CD4-positive, alpha-beta memory T cell (primary cell): ENCODE measurements around the gene FDPS. TPM values are rescaled to one million over a fixed set of nuclear protein-coding genes. Genes with fewer than 3 reads are reported as not detected.

Experiments
- CTCF ChIA-PET: fragments of 350-600 bp; sonication (Branson Sonifier 250); formaldehyde crosslinking; loops from one replicate; lab custom pipeline; 2021; ENCODE audit warnings: inconsistent platforms; ENCODE audit not compliant: partially characterized antibody; lab: Charles Lee
- POLR2A ChIA-PET: fragments of 350-600 bp; sonication (Branson Sonifier 250); formaldehyde crosslinking; loops from one replicate; lab custom pipeline; 2021; ENCODE audit not compliant: partially characterized antibody; lab: Charles Lee
- DNase-seq, 5 donors: peaks; one replicate each; pipeline versions ENCODE4 v3.0.0 to v3.0.0-alpha.2; 2020 to 2022; ENCODE audit warnings: mixed read lengths in 1 of 5
- H3K27ac ChIP-seq: one replicate; pipeline ENCODE4 v1.7.0; 2013; ENCODE audit warnings: low read depth, low read length
- H3K27me3 ChIP-seq: 2 replicates; pipeline ENCODE4 v1.7.0; 2013; ENCODE audit warnings: mild to moderate bottlenecking, low read length, moderate library complexity; ENCODE audit not compliant: insufficient read depth
- H3K36me3 ChIP-seq: 2 replicates; pipeline ENCODE4 v1.7.0; 2013; ENCODE audit warnings: mild to moderate bottlenecking, low read length, moderate library complexity; ENCODE audit not compliant: insufficient read depth
- H3K4me1 ChIP-seq: 2 replicates; pipeline ENCODE4 v1.7.0; 2013; ENCODE audit warnings: mild to moderate bottlenecking, low read length, moderate library complexity; ENCODE audit not compliant: insufficient read depth
- H3K4me3 ChIP-seq, 2 donors: one replicate each; pipeline ENCODE4 v1.7.0; 2013; ENCODE audit warnings: low read length in 2 of 2, mild to moderate bottlenecking in 1 of 2
- H3K9me3 ChIP-seq, 2 donors: one replicate each; pipeline ENCODE4 v1.7.0; 2013; ENCODE audit warnings: low read length in 2 of 2, control low read depth in 1 of 2; ENCODE audit not compliant: control insufficient read depth in 1 of 2
- H3K27ac Mint-ChIP-seq, 7 donors: one replicate each; pipeline ENCODE4 v1.8.0; 2020 to 2021; ENCODE audit warnings: mixed read lengths in 7 of 7, mild to moderate bottlenecking in 6 of 7, inconsistent platforms in 3 of 7, moderate library complexity in 3 of 7
- H3K27me3 Mint-ChIP-seq, 2 donors: one replicate each; pipeline ENCODE4 v1.8.0; 2020 to 2021; ENCODE audit warnings: mixed read lengths in 2 of 2
- H3K36me3 Mint-ChIP-seq, 2 donors: one replicate each; pipeline ENCODE4 v1.8.0; 2020 to 2021; ENCODE audit warnings: mixed read lengths in 2 of 2, inconsistent platforms in 1 of 2, mild to moderate bottlenecking in 1 of 2
- H3K4me1 Mint-ChIP-seq, 4 donors: one replicate each; pipeline ENCODE4 v1.8.0; 2020 to 2021; ENCODE audit warnings: mixed read lengths in 4 of 4, mild to moderate bottlenecking in 1 of 4
- H3K4me3 Mint-ChIP-seq, 8 donors: one replicate each; pipeline ENCODE4 v1.8.0; 2020 to 2021; ENCODE audit warnings: mixed read lengths in 8 of 8, mild to moderate bottlenecking in 7 of 8, moderate library complexity in 6 of 8, inconsistent platforms in 3 of 8
- H3K9me3 Mint-ChIP-seq, 8 donors: one replicate each; pipeline ENCODE4 v1.8.0; 2020 to 2021; ENCODE audit warnings: mixed read lengths in 8 of 8, mild to moderate bottlenecking in 5 of 8, inconsistent platforms in 3 of 8, moderate library complexity in 1 of 8
- intact Hi-C: fragments of 100-400 bp; cut with micrococcal nuclease; formaldehyde crosslinking; loops from one replicate; pipeline ENCODE4 v1.15.1; 2023
- polyA plus RNA-seq, 2 donors: library from polyadenylated mRNA; unstranded; fragments of 300-500 nt; fragmentation: Illumina TruSeq; gene quantifications; one replicate each; pipeline ENCODE4 v1.2.3, GENCODE V29; 2021
- total RNA-seq, 2 experiments: library from RNA; stranded (reverse); gene quantifications; one replicate each; pipeline ENCODE4 v1.2.3, GENCODE V29; 2021

The FDPS gene
- 10 to 100 TPM; 82.8 to 91.3 TPM for total RNA-seq
- polyA plus RNA-seq = 100 to 1,000 TPM; 100 to 157 TPM

DNA sequence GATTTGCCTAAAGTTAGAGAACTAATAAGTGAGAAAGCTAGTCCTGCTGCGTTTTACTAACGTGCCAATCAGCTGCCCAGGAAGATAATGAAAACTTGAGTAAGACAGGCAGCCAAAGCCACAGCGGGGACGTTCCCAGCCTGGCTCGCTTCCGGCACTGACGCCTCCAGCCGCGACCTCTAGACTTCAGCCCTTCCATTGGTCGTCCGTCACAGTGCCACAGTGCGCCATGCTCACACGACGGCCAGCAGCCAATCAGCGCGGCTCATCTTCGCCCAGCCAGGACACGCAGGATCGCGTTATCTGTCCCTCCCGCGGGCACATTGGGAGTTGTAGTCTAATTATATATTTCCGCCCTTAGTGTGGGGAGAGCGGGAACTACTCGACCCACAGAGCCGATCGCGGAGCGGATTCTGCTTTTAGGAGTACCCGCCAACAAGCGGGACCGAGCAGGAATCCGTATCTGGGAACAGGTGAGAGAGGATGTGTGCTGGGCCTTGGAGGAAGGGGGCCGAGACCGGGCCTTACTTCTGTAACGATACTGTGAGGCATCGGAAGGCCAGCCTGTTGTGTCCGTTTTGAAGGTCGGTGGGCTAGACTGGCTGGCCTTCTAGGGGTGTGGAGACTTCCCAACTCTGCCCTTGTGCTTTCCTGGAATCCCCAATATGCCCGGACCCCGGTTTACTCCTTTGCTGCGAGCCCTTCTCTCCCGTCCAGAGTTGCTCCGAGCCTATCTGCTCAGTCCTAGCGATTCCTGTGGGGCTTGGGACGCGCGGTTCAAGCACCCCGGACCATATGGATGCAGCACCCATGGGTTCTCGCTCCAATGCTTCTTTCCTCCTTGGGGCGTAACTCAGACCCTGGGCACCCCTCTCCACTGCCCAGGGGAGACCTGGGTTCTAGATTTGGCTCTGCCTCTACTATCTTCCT, at the start of gene FDPS:
FDPS (plus strand) TSS at position 374 of the 930 bp plus-strand sequence. CDS start 924 bp downstream, outside the sequence.
- Mint-ChIP-seq H3K27me3 (peaks cover 0 to 2% of the 10 kb centered on the region in 2 donors), H3K9me3 (peaks cover 0 to 1% (median 0%) of the 10 kb centered on the region in 8 donors), H3K27ac (peak within 1 kb of the TSS; percentile 88 to 99 (median 98)), H3K4me3 (peak within 1 kb of the TSS; percentile 92 to 99 (median 97)), H3K36me3 (peaks cover 9 to 26% of the 10 kb centered on the region in 2 donors), H3K4me1 (peaks cover 18 to 44% (median 25%) of the 10 kb centered on the region in 4 donors)
- Histone ChIP-seq H3K36me3 (peaks cover 8% of the 10 kb centered on the region), H3K27me3 (no peaks in the 10 kb centered on the region), H3K9me3 (no peaks in the 10 kb centered on the region), H3K4me3 (peak within 1 kb of the TSS; percentile 92 to 97), H3K27ac (peak within 1 kb of the TSS; percentile 90), H3K4me1 (peaks cover 22% of the 10 kb centered on the region)
- ChIA-PET CTCF (interaction anchor here (1.3 to 3.0 kb wide), 4 partner anchors 15 to 58 kb away, joined by 5 to 27 read pairs (median 10); no protein-coding TSS in a partner anchor), POLR2A (interaction anchor here (0.6 to 1.8 kb wide), 14 partner anchors 9 to 1151 kb away, joined by 3 to 14 read pairs (median 4); partner anchors contain the start of genes CLK2, RUSC1, SCAMP3 and THBS3)
- intact Hi-C loops = loop anchor here (1.0 to 5.0 kb wide), 5 partner anchors 15 to 116 kb away; partner anchors contain the start of genes CLK2, HCN3 and SCAMP3
- peak; percentile 96 to 99 (median 98) for DNase-seq

DNA sequence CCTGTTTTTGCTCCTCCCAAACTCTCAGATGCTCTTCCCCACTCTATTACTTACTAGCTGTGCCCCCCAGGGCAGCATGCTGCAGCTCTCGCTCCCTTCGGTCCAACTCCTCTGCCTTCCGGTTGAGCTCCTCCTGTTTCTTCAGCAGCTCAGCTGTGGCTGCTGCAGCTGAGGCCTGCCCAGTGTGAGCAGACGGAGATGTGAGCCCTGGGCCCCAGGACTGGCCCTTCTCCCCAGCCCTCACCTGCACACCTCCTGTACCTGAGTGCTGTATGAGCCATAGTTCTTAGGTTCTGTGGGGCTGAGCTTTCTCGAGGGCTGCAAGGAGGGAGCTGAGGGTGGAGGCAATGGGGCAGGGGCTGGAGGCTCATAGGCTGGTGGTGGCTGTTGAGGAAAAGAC, 48.4 kb upstream of the FDPS start:
- no peaks in the 10 kb centered on the region for H3K27me3 ChIP-seq
- intact Hi-C loops = no loop called here
- no peak overlapping the region for H3K4me3 ChIP-seq
- Mint-ChIP-seq H3K27me3 (no peaks in the 10 kb centered on the region), H3K4me1 (peaks cover 17 to 55% (median 42%) of the 10 kb centered on the region in 4 donors), H3K9me3 (peaks cover 0 to 3% (median 0%) of the 10 kb centered on the region in 8 donors), H3K4me3 (peak overlapping the region in 7 of 8 donors; percentile 42 to 100 (median 95)), H3K36me3 (peaks cover 37 to 65% of the 10 kb centered on the region in 2 donors), H3K27ac (peak overlapping the region in 5 of 7 donors; percentile 32 to 97 (median 52))
- H3K27ac ChIP-seq = no peak overlapping the region
- ChIA-PET CTCF (interaction anchor here (4.7 kb wide), 1 partner anchor 10 kb away, joined by 77 read pairs; no protein-coding TSS in a partner anchor), POLR2A (interaction anchor here (0.6 to 4.5 kb wide), 6 partner anchors 10 to 63 kb away, joined by 3 to 59 read pairs (median 30); partner anchors contain the start of genes CLK2 and RUSC1)
- H3K4me1 ChIP-seq = peaks cover 29% of the 10 kb centered on the region
- H3K9me3 ChIP-seq = no peaks in the 10 kb centered on the region
- DNase-seq = no peak
- peaks cover 43% of the 10 kb centered on the region for H3K36me3 ChIP-seq

DNA sequence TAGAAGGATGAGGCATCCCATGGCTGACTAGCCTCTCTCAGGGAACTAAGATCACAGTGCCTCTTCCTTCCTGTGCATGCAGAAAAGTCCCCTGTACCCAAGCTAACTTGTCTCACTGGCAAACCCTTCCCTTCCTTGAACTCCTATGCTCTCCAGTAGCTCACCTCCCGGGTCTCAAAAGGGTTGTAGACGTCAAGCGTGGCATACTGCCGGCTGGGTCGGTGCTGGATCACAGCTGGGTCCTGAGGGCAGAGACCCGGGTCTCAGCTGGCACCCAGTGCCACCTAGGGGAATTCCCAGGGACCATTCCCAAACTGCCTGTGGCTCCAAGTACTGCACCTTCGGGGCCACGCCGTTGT, 47.2 kb upstream of the FDPS start:
- CTCF ChIA-PET = interaction anchor here (1.1 to 4.7 kb wide), 8 partner anchors 11 to 330 kb away, joined by 3 to 77 read pairs (median 4); partner anchors contain the start of genes CLK2 and FDPS

DNA sequence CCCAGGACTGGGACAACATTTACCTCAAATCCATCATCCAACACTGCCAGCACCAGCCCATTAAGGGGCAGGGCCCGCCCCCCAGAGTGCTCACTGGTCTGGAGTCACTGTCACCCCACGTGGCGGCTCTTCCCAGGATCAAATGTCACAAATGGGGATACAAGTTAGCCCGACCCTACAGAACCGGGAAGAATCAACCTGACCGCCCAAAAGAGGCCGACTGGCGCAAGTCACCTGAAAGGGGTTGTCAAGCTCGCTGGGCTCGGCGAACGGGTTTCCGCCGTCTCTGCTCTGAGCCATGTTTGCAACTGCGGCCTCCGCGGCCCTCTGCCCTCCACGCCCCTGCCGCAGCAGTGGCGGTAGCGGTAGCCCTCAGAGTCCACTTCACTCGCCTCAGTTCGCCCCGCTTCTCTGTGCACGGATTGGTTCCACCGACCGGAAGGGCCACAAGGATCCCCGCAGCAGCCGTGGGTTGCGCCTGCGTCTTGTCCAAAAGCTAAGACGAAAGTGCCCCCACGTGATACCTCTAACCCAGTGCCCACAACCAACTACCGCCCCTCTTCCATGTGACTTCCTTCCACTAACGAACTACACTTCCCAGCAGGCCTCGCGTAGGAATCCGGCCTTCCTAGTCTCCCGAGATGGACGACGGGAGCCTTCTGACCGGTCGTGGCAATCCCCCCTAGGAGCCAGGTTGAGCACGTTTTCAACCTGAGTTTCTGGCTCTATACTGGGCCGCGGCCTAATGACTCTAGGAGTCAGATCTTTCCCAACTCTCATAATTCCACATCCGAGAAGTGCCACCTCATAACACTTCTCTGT, 46.6 kb upstream of the FDPS start, which contains the start of gene SCAMP3:
SCAMP3 (minus strand) TSS at position 509 of the 822 bp plus-strand sequence; CDS start at position 300, 209 bp downstream.
- Mint-ChIP-seq H3K36me3 (peaks cover 41 to 72% of the 10 kb centered on the region in 2 donors), H3K27me3 (no peaks in the 10 kb centered on the region), H3K4me3 (peak within 1 kb of the TSS; percentile 95 to 100 (median 99)), H3K4me1 (peaks cover 12 to 40% (median 30%) of the 10 kb centered on the region in 4 donors), H3K9me3 (peaks cover 0 to 3% (median 0%) of the 10 kb centered on the region in 8 donors), H3K27ac (peak within 1 kb of the TSS; percentile 86 to 99 (median 97))
- Histone ChIP-seq H3K4me1 (peaks cover 23% of the 10 kb centered on the region), H3K27ac (peak within 1 kb of the TSS; percentile 86), H3K9me3 (no peaks in the 10 kb centered on the region), H3K36me3 (peaks cover 45% of the 10 kb centered on the region), H3K27me3 (no peaks in the 10 kb centered on the region), H3K4me3 (peak within 1 kb of the TSS; percentile 94)
- intact Hi-C loops = loop anchor here (1.0 kb wide), 3 partner anchors 11 to 46 kb away; partner anchors contain the start of genes CLK2, FDPS and HCN3
- ChIA-PET CTCF (interaction anchor here (0.9 to 4.7 kb wide), 9 partner anchors 11 to 329 kb away, joined by 3 to 77 read pairs (median 4); partner anchors contain the start of genes CLK2, FDPS and KRTCAP2), POLR2A (interaction anchor here (0.5 to 4.5 kb wide), 17 partner anchors 10 to 1021 kb away, joined by 3 to 59 read pairs (median 3); partner anchors contain the start of genes CLK2, FDPS, KRTCAP2 and PBXIP1)
- DNase-seq = peak; percentile 82 to 94 (median 84)

More for the DNA sequence above, 47.2 kb upstream of the FDPS start:
- intact Hi-C loops = no loop called here
- H3K27me3 ChIP-seq = no peaks in the 10 kb centered on the region
- no peaks in the 10 kb centered on the region for H3K9me3 ChIP-seq
- peaks cover 0 to 3% (median 0%) of the 10 kb centered on the region in 8 donors for H3K9me3 Mint-ChIP-seq
- H3K27ac ChIP-seq = peak overlapping the region; percentile 86
- POLR2A ChIA-PET = interaction anchor here (0.5 to 4.5 kb wide), 16 partner anchors 11 to 1021 kb away, joined by 3 to 59 read pairs (median 4); partner anchors contain the start of genes CLK2, FDPS, KRTCAP2 and PBXIP1
- DNase-seq = peak in 2 of 5 donors; percentile 21 to 54
- H3K36me3 Mint-ChIP-seq = peaks cover 42 to 72% of the 10 kb centered on the region in 2 donors
- peak overlapping the region; percentile 95 to 100 (median 99) for H3K4me3 Mint-ChIP-seq
- peak overlapping the region; percentile 94 for H3K4me3 ChIP-seq
- peak overlapping the region; percentile 86 to 99 (median 97) for H3K27ac Mint-ChIP-seq
- H3K4me1 ChIP-seq = peaks cover 23% of the 10 kb centered on the region
- peaks cover 47% of the 10 kb centered on the region for H3K36me3 ChIP-seq
- H3K27me3 Mint-ChIP-seq = no peaks in the 10 kb centered on the region
- H3K4me1 Mint-ChIP-seq = peaks cover 16 to 46% (median 34%) of the 10 kb centered on the region in 4 donors

DNA sequence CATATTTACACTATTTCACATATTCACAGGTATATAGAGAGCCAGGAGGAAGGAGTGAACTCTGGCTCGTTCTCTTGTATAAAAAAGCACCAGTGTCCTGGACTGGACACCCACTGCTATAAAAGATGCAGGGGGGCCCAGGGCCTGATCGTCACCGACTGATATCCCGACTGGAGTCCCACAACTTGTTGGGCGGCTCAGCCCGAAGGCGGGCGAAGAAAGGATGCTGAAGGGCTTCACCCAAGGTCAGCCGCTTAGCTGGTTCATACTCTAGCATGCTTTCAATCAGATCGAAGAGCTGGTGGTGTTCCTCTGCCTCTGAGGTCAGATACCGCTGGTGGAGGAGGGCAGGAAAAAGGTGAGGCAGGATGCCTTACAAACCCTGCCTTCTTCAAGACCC, 45.6 kb upstream of the FDPS start:
- H3K36me3 Mint-ChIP-seq = peaks cover 43 to 75% of the 10 kb centered on the region in 2 donors
- H3K9me3 Mint-ChIP-seq = peaks cover 0 to 3% (median 0%) of the 10 kb centered on the region in 8 donors
- peaks cover 12 to 36% (median 28%) of the 10 kb centered on the region in 4 donors for H3K4me1 Mint-ChIP-seq
- Histone ChIP-seq H3K27ac (peak overlapping the region; percentile 86), H3K4me1 (peaks cover 23% of the 10 kb centered on the region), H3K9me3 (no peaks in the 10 kb centered on the region), H3K36me3 (peaks cover 49% of the 10 kb centered on the region), H3K4me3 (no peak overlapping the region), H3K27me3 (no peaks in the 10 kb centered on the region)
- no peak for DNase-seq
- H3K4me3 Mint-ChIP-seq = peak overlapping the region; percentile 53 to 100 (median 98)
- ChIA-PET POLR2A (interaction anchor here (0.9 to 1.7 kb wide), 4 partner anchors 10 to 45 kb away, joined by 4 to 13 read pairs (median 5); partner anchors contain the start of gene CLK2), CTCF (interaction anchor here (0.7 to 6.1 kb wide), 3 partner anchors 10 to 61 kb away, joined by 3 to 53 read pairs (median 3); partner anchors contain the start of gene CLK2)
- H3K27ac Mint-ChIP-seq = peak overlapping the region; percentile 75 to 98 (median 97)
- no peaks in the 10 kb centered on the region for H3K27me3 Mint-ChIP-seq
- intact Hi-C loops = no loop called here
